Esophagus squamous epithelium (tissue), 4 donors: ENCODE data around the gene GPR75.

Experiments
- POLR2A ChIP-seq, 4 donors: fragments of 450-650 bp; IDR thresholded peaks; one replicate each; pipeline ENCODE4 v1.6.1; 2017; ENCODE audit warnings: antibody characterized with exemption in 4 of 4, mild to moderate bottlenecking in 4 of 4, moderate library complexity in 3 of 4
- TF ChIP-seq, protein P1 (sequence below), 6 experiments: fragments of 450-650 bp in 4 of 6; fragments of 200-600 bp in 2 of 6; sonication (generic) in 2 of 6; IDR thresholded peaks; one replicate each; pipeline ENCODE4 v1.5.1; 2016 to 2019; ENCODE audit warnings: antibody characterized with exemption in 6 of 6, mild to moderate bottlenecking in 4 of 6, moderate library complexity in 4 of 6

DNA sequence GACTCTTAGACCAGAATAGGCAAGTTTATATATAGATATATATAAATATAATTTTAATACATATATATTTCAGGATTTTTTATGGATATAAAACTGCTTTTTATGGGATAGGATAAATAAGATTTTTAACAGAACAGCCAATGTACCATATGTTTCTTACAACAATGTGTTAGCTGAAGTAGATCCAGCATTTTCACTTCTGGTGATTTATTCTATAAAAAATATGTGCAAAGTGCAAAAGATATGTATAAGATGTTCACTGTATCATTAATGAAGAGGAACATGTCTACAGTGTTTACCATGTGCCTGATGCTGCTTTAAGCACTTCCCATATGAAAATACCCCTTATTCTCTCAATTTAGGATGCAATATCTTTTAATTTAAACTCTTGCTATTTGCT lies 22.2 kb upstream of the GPR75 start:
- no peak for TF ChIP-seq POLR2A (IDR thresholded peaks at IDR 0.05)
- TF ChIP-seq, protein P1, sequence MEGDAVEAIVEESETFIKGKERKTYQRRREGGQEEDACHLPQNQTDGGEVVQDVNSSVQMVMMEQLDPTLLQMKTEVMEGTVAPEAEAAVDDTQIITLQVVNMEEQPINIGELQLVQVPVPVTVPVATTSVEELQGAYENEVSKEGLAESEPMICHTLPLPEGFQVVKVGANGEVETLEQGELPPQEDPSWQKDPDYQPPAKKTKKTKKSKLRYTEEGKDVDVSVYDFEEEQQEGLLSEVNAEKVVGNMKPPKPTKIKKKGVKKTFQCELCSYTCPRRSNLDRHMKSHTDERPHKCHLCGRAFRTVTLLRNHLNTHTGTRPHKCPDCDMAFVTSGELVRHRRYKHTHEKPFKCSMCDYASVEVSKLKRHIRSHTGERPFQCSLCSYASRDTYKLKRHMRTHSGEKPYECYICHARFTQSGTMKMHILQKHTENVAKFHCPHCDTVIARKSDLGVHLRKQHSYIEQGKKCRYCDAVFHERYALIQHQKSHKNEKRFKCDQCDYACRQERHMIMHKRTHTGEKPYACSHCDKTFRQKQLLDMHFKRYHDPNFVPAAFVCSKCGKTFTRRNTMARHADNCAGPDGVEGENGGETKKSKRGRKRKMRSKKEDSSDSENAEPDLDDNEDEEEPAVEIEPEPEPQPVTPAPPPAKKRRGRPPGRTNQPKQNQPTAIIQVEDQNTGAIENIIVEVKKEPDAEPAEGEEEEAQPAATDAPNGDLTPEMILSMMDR (IDR thresholded peaks at IDR 0.05), result no peak
